ENCODE data around the gene PSTPIP2.

PSTPIP2 gene

GRCh38 chr18:46068763-46069162, 3.3 kb downstream of the PSTPIP2 start:
- H3K9ac ChIP-seq (ENCODE audit: low read depth, low read length): no peak overlapping the region
- H3K4me1 ChIP-seq (ENCODE audit: insufficient read depth, low read length): no peaks in the 10 kb centered on the region
- no peak overlapping the region for H3K4me3 ChIP-seq (ENCODE audit: low read length)
- peaks cover 38% of the 10 kb centered on the region for H3K27me3 ChIP-seq (ENCODE audit: insufficient read depth, low read length)
- WGBS: 67% methylated on average over 1 of the region's 1 CpG
- no peaks in the 10 kb centered on the region for H3K36me3 ChIP-seq (ENCODE audit: insufficient read depth, low read length)
- H3K9me3 ChIP-seq (ENCODE audit: insufficient read depth, low read depth, low read length): no peaks in the 10 kb centered on the region
- H3K27ac ChIP-seq (ENCODE audit: low read depth, low read length): no peak overlapping the region

GRCh38 chr18:46067438-46068007, 4.5 kb downstream of the PSTPIP2 start:
- no peaks in the 10 kb centered on the region for H3K4me1 ChIP-seq (ENCODE audit: insufficient read depth, low read length)
- no peak overlapping the region for H3K9ac ChIP-seq (ENCODE audit: low read depth, low read length)
- H3K27ac ChIP-seq (ENCODE audit: low read depth, low read length): no peak overlapping the region
- no peaks in the 10 kb centered on the region for H3K9me3 ChIP-seq (ENCODE audit: insufficient read depth, low read depth, low read length)
- H3K36me3 ChIP-seq (ENCODE audit: insufficient read depth, low read length): no peaks in the 10 kb centered on the region
- no peak overlapping the region for H3K4me3 ChIP-seq (ENCODE audit: low read length)
- peaks cover 27% of the 10 kb centered on the region for H3K27me3 ChIP-seq (ENCODE audit: insufficient read depth, low read length)
- 96% methylated on average over 5 of the region's 5 CpGs for WGBS

GRCh38 chr18:46062781-46063180, 9.3 kb downstream of the PSTPIP2 start:
- Histone ChIP-seq H3K4me1 (ENCODE audit: insufficient read depth, low read length) (no peaks in the 10 kb centered on the region), H3K36me3 (ENCODE audit: insufficient read depth, low read length) (no peaks in the 10 kb centered on the region), H3K9me3 (ENCODE audit: insufficient read depth, low read depth, low read length) (no peaks in the 10 kb centered on the region), H3K4me3 (ENCODE audit: low read length) (no peak overlapping the region), H3K9ac (ENCODE audit: low read depth, low read length) (no peak overlapping the region), H3K27ac (ENCODE audit: low read depth, low read length) (no peak overlapping the region), H3K27me3 (ENCODE audit: insufficient read depth, low read length) (no peaks in the 10 kb centered on the region)
- WGBS: 91% methylated on average over 5 of the region's 5 CpGs

GRCh38 chr18:46061796-46062195, 10.3 kb downstream of the PSTPIP2 start:
- H3K4me3 ChIP-seq (ENCODE audit: low read length): no peak overlapping the region
- H3K9ac ChIP-seq (ENCODE audit: low read depth, low read length): no peak overlapping the region
- no peaks in the 10 kb centered on the region for H3K9me3 ChIP-seq (ENCODE audit: insufficient read depth, low read depth, low read length)
- no peaks in the 10 kb centered on the region for H3K27me3 ChIP-seq (ENCODE audit: insufficient read depth, low read length)
- no peaks in the 10 kb centered on the region for H3K4me1 ChIP-seq (ENCODE audit: insufficient read depth, low read length)
- no peak overlapping the region for H3K27ac ChIP-seq (ENCODE audit: low read depth, low read length)
- WGBS: 100% methylated on average over 1 of the region's 1 CpG
- no peaks in the 10 kb centered on the region for H3K36me3 ChIP-seq (ENCODE audit: insufficient read depth, low read length)

- Histone ChIP-seq H3K9me3 (ENCODE audit: insufficient read depth, low read depth, low read length) (no peaks in the 10 kb centered on the region), H3K4me1 (ENCODE audit: insufficient read depth, low read length) (no peaks in the 10 kb centered on the region), H3K27me3 (ENCODE audit: insufficient read depth, low read length) (no peaks in the 10 kb centered on the region), H3K9ac (ENCODE audit: low read depth, low read length) (no peak overlapping the region), H3K4me3 (ENCODE audit: low read length) (no peak overlapping the region), H3K36me3 (ENCODE audit: insufficient read depth, low read length) (no peaks in the 10 kb centered on the region), H3K27ac (ENCODE audit: low read depth, low read length) (no peak overlapping the region)
- whole genome bisulfite sequencing: 93% methylated on average over 3 of the region's 3 CpGs
Measured at GRCh38 chr18:46061387-46061786, 10.7 kb downstream of the PSTPIP2 start.

GRCh38 chr18:46060359-46060841, 11.7 kb downstream of the PSTPIP2 start:
- Histone ChIP-seq H3K9ac (ENCODE audit: low read depth, low read length) (no peak overlapping the region), H3K9me3 (ENCODE audit: insufficient read depth, low read depth, low read length) (no peaks in the 10 kb centered on the region), H3K27ac (ENCODE audit: low read depth, low read length) (no peak overlapping the region), H3K4me1 (ENCODE audit: insufficient read depth, low read length) (no peaks in the 10 kb centered on the region), H3K36me3 (ENCODE audit: insufficient read depth, low read length) (no peaks in the 10 kb centered on the region), H3K4me3 (ENCODE audit: low read length) (no peak overlapping the region), H3K27me3 (ENCODE audit: insufficient read depth, low read length) (no peaks in the 10 kb centered on the region)
- WGBS: 90% methylated on average over 3 of the region's 3 CpGs

GRCh38 chr18:46055838-46056230, 16.2 kb downstream of the PSTPIP2 start:
- no peaks in the 10 kb centered on the region for H3K9me3 ChIP-seq (ENCODE audit: insufficient read depth, low read depth, low read length)
- H3K36me3 ChIP-seq (ENCODE audit: insufficient read depth, low read length): no peaks in the 10 kb centered on the region
- no peak overlapping the region for H3K4me3 ChIP-seq (ENCODE audit: low read length)
- no peaks in the 10 kb centered on the region for H3K4me1 ChIP-seq (ENCODE audit: insufficient read depth, low read length)
- H3K27ac ChIP-seq (ENCODE audit: low read depth, low read length): no peak overlapping the region
- WGBS: 82% methylated on average over 4 of the region's 4 CpGs
- H3K9ac ChIP-seq (ENCODE audit: low read depth, low read length): no peak overlapping the region
- no peaks in the 10 kb centered on the region for H3K27me3 ChIP-seq (ENCODE audit: insufficient read depth, low read length)

- no peaks in the 10 kb centered on the region for H3K36me3 ChIP-seq (ENCODE audit: insufficient read depth, low read length)
- H3K4me1 ChIP-seq (ENCODE audit: insufficient read depth, low read length): no peaks in the 10 kb centered on the region
- no peak overlapping the region for H3K4me3 ChIP-seq (ENCODE audit: low read length)
- no peak overlapping the region for H3K9ac ChIP-seq (ENCODE audit: low read depth, low read length)
- WGBS: 89% methylated on average over 6 of the region's 6 CpGs
- no peaks in the 10 kb centered on the region for H3K9me3 ChIP-seq (ENCODE audit: insufficient read depth, low read depth, low read length)
- H3K27me3 ChIP-seq (ENCODE audit: insufficient read depth, low read length): no peaks in the 10 kb centered on the region
- H3K27ac ChIP-seq (ENCODE audit: low read depth, low read length): no peak overlapping the region
Measured at GRCh38 chr18:46054956-46055837, 16.9 kb downstream of the PSTPIP2 start.

- no peaks in the 10 kb centered on the region for H3K9me3 ChIP-seq (ENCODE audit: insufficient read depth, low read depth, low read length)
- no peak overlapping the region for H3K9ac ChIP-seq (ENCODE audit: low read depth, low read length)
- H3K27me3 ChIP-seq (ENCODE audit: insufficient read depth, low read length): no peaks in the 10 kb centered on the region
- H3K4me3 ChIP-seq (ENCODE audit: low read length): no peak overlapping the region
- 92% methylated on average over 4 of the region's 6 CpGs for WGBS
- no peaks in the 10 kb centered on the region for H3K4me1 ChIP-seq (ENCODE audit: insufficient read depth, low read length)
- no peak overlapping the region for H3K27ac ChIP-seq (ENCODE audit: low read depth, low read length)
- H3K36me3 ChIP-seq (ENCODE audit: insufficient read depth, low read length): no peaks in the 10 kb centered on the region
Measured at GRCh38 chr18:46053368-46054095, 18.5 kb downstream of the PSTPIP2 start.

- no peaks in the 10 kb centered on the region for H3K9me3 ChIP-seq (ENCODE audit: insufficient read depth, low read depth, low read length)
- H3K4me3 ChIP-seq (ENCODE audit: low read length): no peak overlapping the region
- 89% methylated on average over 6 of the region's 6 CpGs for WGBS
- H3K27ac ChIP-seq (ENCODE audit: low read depth, low read length): no peak overlapping the region
- H3K9ac ChIP-seq (ENCODE audit: low read depth, low read length): no peak overlapping the region
- H3K36me3 ChIP-seq (ENCODE audit: insufficient read depth, low read length): no peaks in the 10 kb centered on the region
- no peaks in the 10 kb centered on the region for H3K4me1 ChIP-seq (ENCODE audit: insufficient read depth, low read length)
- H3K27me3 ChIP-seq (ENCODE audit: insufficient read depth, low read length): no peaks in the 10 kb centered on the region
Measured at GRCh38 chr18:46051731-46052461, 20.2 kb downstream of the PSTPIP2 start.
